Muscle of back (tissue), 11 donors: ENCODE results near the gene DNAJB12. TPM values are rescaled to one million over a fixed set of nuclear protein-coding genes. Genes with fewer than 3 reads are reported as not detected.
A peak's percentile ranks its signal among the peaks of the same experiment; 100 is the strongest.
"Not testable (repeated sequence)": the region's sequence is repeated elsewhere in the genome, so short reads cannot be mapped to it uniquely, and the experiment has no call there.

Experiments
- DNase-seq, 3 donors: peaks; one replicate each; pipeline versions ENCODE4 v3.0.0 to v3.0.0-alpha.2; 2013
- polyA plus RNA-seq, 10 donors: library from polyadenylated mRNA; unstranded; fragments of 120-200 nt; gene quantifications; one replicate each; pipeline ENCODE4 v1.2.1, GENCODE V29; 2013; ENCODE audit not compliant: insufficient read length in 10 of 10

Gene DNAJB12
- polyA plus RNA-seq, 10 donors: 20.0 to 22.1 (median 21.5) TPM

- DNase-seq: no peak
These were observed 22.2 kb downstream of the DNAJB12 start for GRCh38 chr10:72332423-72333111.

DNA sequence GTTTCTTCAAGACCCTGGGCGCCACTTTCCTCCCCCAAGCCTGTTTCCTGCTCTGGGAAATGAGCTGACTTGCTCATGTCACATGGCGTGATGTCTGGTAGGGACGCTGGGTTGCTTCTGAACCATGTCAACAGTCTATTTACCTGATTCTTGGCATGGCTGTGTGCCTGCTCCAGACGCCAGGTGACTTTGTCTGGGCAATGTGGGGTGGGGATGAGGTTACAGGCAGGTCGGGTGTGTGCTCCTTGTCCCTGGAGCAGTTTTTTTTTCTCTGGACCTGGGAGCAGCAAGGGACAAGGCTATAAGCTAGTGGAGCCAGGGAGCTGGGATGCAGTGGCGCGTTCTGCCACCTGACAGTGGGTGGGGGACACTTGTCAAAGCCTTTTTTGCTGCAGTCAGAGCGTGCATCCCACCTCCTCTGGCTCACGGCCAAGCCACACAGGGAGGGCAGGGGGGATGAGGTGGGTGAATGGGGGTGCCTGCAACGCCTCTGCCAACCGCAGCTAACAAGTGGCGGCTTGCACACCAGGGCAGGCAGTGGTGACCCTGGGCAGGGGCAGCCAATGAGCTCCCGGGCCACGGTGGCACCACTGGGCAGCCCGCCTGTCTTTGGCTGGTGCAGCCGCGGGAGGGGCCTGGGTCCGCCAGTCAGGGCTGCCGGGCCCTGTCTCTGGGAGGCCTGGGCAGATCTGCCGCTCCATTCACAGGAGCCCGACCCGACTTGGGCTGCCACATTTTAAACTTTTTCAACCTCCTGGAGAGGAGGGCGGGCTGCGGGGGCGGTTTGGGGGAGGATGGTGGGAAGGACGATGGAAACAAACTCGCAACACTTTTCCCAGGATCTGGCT is 22.9 kb downstream of the DNAJB12 start:
- peak in 1 of 3 donors; percentile 83 for DNase-seq

- no peak for DNase-seq
These were observed 24.7 kb downstream of the DNAJB12 start for GRCh38 chr10:72330069-72330426.

- peak in 1 of 3 donors; percentile 32 for DNase-seq
These were observed 25.2 kb downstream of the DNAJB12 start for GRCh38 chr10:72329290-72330068.

GRCh38 chr10:72328829-72329204 is 25.9 kb downstream of the DNAJB12 start:
- DNase-seq: no peak

DNA sequence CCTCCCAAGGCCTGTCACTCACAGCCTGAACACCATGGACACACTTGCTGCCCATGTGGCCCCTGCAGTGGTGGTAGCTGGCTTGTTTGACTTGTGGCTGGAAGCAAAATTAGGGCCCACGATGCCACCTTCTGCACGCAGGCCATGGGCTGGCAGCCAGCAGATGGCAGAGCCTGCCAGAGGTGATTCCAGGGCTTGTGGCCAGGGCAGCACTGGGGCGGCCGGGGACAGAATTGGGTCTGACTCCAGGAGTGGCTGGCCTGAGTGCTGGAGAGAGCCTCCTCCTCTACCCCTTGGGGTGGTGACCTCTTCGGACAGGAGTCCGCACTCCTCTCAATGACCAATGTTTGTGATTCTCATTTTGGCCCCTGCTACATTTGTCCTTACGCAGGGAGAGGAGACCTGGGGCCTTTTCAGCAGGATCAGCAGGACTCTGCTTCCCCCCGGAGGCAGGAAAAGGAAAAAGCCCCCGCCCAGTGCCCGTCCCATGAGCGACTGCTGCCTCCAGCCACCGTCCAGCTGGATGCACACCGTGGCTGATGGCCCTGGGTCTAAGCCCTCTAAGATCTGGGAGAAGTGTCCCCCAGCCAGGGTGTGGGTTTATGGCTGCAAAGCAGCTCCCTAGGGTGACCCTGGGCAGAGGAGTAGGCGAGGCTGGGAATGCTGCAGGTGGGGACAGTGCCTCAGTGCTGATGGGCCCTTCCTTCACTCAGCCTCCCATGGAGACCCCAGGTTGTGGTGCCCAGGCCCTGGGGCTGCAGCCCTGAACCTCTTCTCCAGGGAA is 26.5 kb downstream of the DNAJB12 start:
- peak in 1 of 3 donors; percentile 86 for DNase-seq

GRCh38 chr10:72326665-72327603 is 27.8 kb downstream of the DNAJB12 start:
- DNase-seq: not testable (repeated sequence)

GRCh38 chr10:72325243-72326175 is 29.2 kb downstream of the DNAJB12 start:
- peak; percentile 85 to 94 (median 89) for DNase-seq

GRCh38 chr10:72323771-72324191 is 30.9 kb downstream of the DNAJB12 start:
- DNase-seq: no peak

- no peak for DNase-seq
These were observed 31.5 kb downstream of the DNAJB12 start for GRCh38 chr10:72323108-72323749.

DNA sequence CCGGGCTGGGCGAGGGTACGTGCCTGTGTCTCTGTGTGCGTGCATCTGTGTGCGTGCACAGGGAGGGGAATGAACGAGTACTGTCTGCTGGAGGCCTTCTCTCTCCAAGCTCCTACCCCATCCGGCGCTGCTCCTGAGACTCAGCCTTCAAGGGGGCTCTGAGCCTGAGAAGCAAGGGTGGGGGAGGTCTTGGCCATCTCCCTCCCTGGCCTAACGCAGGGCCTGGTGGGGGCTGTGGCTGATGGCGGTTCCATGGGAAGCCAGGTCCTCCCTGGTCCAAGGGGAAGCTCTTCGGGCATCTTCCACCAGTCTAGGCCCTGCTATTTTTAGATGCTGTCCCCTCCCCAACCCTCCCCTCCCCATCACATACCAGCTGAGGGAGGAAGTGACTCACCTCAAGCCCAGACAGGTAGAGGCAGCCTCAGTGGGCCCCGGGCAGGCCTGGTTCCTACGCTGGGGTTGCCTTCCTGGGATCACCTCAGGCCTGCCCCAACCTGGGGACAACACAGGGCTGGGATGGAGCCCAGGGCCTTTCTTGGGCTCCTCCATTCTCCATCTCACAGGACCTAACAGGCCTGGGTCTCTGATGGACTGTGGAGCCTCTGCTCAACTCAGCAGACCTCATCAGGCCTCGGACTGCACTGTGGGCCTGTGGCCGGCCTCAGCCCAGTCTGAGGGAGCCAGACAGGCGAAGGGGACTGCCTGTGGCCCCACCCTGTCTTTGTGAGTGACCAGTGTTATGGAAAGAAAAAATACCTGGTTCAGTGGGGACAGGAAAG is 32.2 kb downstream of the DNAJB12 start:
- DNase-seq: peak in 1 of 3 donors; percentile 31

DNA sequence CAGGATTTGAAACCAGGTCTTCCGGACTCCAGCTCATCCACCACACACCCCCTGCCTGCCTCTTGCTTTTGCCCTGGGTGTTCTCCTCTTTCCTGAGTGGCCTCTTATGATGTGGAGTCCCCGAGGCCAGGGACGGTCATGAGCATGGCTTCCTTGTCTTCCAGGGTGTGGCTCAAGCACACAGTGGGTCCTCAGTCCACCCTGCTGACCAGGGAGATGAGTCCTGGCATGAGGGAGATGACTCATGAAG is 32.8 kb downstream of the DNAJB12 start:
- DNase-seq: no peak

GRCh38 chr10:72321248-72322029 is 33.3 kb downstream of the DNAJB12 start:
- DNase-seq: peak in 1 of 3 donors; percentile 22

GRCh38 chr10:72320676-72321247 is 34.0 kb downstream of the DNAJB12 start:
- DNase-seq: peak; percentile 71 to 99 (median 91)

GRCh38 chr10:72319416-72320254 is 35.1 kb downstream of the DNAJB12 start:
- DNase-seq: peak; percentile 88 to 93 (median 92)
